Astrocyte of the spinal cord (primary cell): ENCODE results near the gene PMEL.
"Not testable (repeated sequence)": the region's sequence is repeated elsewhere in the genome, so short reads cannot be mapped to it uniquely, and the experiment has no call there.

Experiments used
- DNase-seq: peaks from one replicate; pipeline ENCODE4 v3.0.0; 2011; ENCODE audit warnings: low read depth, low spot score
- H3K4me3 ChIP-seq: 2 replicates; pipeline ENCODE4 v1.5.1; 2011; ENCODE audit warnings: low read depth, mild to moderate bottlenecking, low read length, moderate library complexity
- CTCF ChIP-seq: IDR thresholded peaks from 2 replicates; pipeline ENCODE4 v1.5.1; 2012; ENCODE audit warnings: low read depth, mild to moderate bottlenecking, low read length, inconsistent platforms
- in situ Hi-C: cut with HindIII; loops from 2 replicates; pipeline ENCODE4 v1.10.0; 2017; ENCODE audit warnings: low sequenced_read_pairs

PMEL gene

DNA sequence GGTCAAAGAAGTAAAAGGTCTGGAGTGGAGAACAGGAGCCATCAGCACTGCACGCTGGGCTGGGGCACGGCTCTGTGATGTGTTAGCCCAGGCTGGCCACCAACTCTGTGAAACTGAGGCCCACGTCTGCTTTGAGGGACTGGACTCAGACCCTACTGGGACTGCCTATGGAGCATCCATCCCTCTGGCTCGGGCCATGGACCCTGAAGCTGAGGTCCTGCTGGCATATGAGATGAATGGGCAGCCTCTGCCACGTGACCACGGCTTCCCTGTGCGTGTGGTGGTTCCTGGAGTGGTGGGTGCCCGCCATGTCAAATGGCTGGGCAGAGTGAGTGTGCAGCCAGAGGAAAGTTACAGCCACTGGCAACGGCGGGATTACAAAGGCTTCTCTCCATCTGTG lies 38.4 kb upstream of the PMEL start:
- no peak for TF ChIP-seq CTCF
- in situ Hi-C loops = no loop called here
- no peak overlapping the region for H3K4me3 ChIP-seq
- no peak for DNase-seq

- H3K4me3 ChIP-seq, in situ Hi-C loops, DNase-seq: not testable (repeated sequence)
Measured at GRCh38 chr12:56003376-56003775, 37.5 kb upstream of the PMEL start.

DNA sequence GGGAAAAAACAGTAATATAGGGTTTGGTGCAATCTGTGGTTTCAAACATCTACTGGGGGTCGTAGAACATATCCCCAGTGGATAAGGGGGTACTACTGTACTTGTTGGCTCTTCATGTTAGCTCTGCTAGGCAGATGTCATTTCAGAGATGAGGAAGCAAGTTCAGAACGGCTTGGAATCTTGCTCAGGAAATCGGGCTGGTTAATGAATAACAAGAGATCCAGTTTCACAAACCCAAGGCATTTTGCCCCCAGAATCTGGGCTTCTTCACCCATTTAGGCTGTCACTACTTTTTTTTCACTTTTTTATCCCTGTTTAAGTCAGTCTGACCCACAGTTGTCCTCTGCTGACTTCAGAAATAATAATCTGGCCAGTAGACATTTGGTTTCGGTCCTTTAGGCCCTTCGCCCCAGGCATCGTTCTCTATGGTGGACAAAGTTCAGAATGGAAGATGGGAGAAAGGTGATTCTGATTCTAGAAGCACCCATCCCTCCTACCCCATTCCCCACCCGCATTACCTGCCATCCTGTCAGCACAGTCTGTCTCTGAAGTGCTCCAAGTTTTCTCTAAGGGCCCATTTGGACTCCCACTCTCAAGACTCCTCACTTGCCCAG lies 35.8 kb upstream of the PMEL start:
- TF ChIP-seq CTCF = no peak
- no peak overlapping the region for H3K4me3 ChIP-seq
- no peak for DNase-seq
- in situ Hi-C loops = no loop called here

- DNase-seq, in situ Hi-C loops, H3K4me3 ChIP-seq: not testable (repeated sequence)
Measured at GRCh38 chr12:55999999-56000540, 34.2 kb upstream of the PMEL start.

DNA sequence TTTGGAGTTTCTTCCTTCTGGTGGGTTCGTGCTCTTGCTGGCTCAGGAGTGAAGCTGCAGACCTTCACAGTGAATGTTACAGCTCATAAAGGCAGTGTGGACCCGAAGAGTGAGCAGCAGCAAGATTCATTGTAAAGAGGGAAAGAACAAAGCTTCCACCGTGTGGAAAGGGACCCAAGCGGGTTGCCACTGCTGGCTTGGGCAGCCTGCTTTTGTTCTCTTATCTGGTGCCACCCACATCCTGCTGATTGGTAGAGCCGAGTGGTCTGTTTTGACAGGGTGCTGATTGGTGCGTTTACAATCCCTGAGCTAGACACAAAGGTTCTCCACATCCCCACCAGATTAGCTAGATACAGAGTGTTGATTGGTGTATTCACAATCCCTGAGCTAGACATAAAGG lies 33.7 kb upstream of the PMEL start:
- H3K4me3 ChIP-seq, DNase-seq, in situ Hi-C loops: not testable (repeated sequence)

- TF ChIP-seq CTCF = no peak
- in situ Hi-C loops = no loop called here
- H3K4me3 ChIP-seq = peak overlapping the region; percentile 89
Measured at GRCh38 chr12:55997535-55997859, 31.7 kb upstream of the PMEL start.

GRCh38 chr12:55996715-55997534 lies 31.1 kb upstream of the PMEL start, which contains the start of gene SUOX:
TSS of gene SUOX (plus strand) at chr12:55997276. CDS start at chr12:56002222, 4,946 bp downstream.
- in situ Hi-C loops = no loop called here
- DNase-seq = peak; percentile 98
- peak within 1 kb of the TSS; percentile 89 for H3K4me3 ChIP-seq
- TF ChIP-seq CTCF = no peak

More at GRCh38 chr12:55997535-55997859, 31.7 kb upstream of the PMEL start:
- DNase-seq = no peak

DNA sequence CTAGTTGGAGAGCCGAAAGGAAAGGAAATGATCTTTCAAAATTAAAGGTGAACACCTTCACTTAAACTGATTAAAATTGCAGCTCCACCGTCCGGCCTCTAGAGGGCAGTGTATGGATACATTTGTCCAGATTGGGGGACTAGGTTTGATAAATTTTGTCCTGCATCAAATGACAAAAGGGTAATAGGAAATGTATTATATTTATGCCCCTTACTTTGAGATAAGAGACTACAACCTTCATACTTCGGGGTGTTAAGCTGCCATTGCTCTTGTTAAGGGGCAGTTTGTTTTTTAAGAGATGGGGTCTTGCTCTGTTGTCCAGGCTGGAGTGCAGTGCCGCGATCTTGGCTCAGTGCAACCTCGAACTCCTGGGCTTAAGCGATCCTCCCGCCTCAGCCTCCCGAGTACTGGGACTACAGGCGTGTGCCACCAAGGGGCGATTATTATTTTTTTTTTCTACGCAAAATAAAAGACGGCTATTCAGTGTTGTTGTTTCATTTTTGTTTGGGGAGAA lies 30.4 kb upstream of the PMEL start:
- TF ChIP-seq CTCF = peak; percentile 79
- in situ Hi-C loops = no loop called here

More for the DNA sequence above, 30.4 kb upstream of the PMEL start:
- DNase-seq = peak; percentile 72
- H3K4me3 ChIP-seq = peak overlapping the region; percentile 89
